IPS-18a (cell line): ENCODE results near the gene OTUD3.
"Not testable (repeated sequence)": the region's sequence is repeated elsewhere in the genome, so short reads cannot be mapped to it uniquely, and the experiment has no call there.

Experiments used
- H3K27ac ChIP-seq: one replicate; pipeline ENCODE4 v1.5.1; 2013; ENCODE audit warnings: low read length
- H3K27me3 ChIP-seq: one replicate; pipeline ENCODE4 v1.6.1; 2013; ENCODE audit warnings: mild to moderate bottlenecking, low read length; ENCODE audit not compliant: control insufficient read depth, insufficient read depth
- H3K36me3 ChIP-seq: one replicate; pipeline ENCODE4 v1.6.1; 2013; ENCODE audit warnings: low read depth, low read length; ENCODE audit not compliant: control insufficient read depth
- H3K4me1 ChIP-seq: one replicate; pipeline ENCODE4 v1.6.1; 2013; ENCODE audit warnings: low read depth, low read length; ENCODE audit not compliant: control insufficient read depth
- H3K4me3 ChIP-seq: one replicate; pipeline ENCODE4 v1.5.1; 2013; ENCODE audit warnings: low read length
- H3K9ac ChIP-seq: one replicate; pipeline ENCODE4 v1.6.1; 2013; ENCODE audit warnings: mild to moderate bottlenecking, low read length, moderate library complexity
- H3K9me3 ChIP-seq: one replicate; pipeline ENCODE4 v1.6.1; 2013; ENCODE audit warnings: low read depth, low read length; ENCODE audit not compliant: control insufficient read depth

The OTUD3 gene

DNA sequence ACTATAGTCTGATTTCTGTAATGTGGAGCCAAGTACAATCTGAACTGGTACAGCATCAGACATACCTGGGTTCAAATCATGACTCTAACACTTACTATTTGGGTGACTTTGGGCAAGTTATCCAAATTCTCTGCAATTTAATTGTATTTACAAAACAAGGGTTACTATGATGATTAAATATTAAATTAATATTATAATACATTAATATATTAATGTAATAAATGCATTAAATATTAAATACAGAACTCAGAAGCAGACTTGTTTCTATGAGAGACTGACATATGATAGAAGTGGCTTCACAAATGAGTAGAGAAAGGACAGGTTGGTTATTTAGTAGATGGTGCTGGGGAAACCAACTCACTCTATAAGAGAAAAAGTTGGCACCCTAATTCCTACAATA is 27.3 kb upstream of the OTUD3 start:
- Histone ChIP-seq H3K36me3 (no peaks in the 10 kb centered on the region), H3K4me1 (no peaks in the 10 kb centered on the region), H3K9ac (no peak overlapping the region), H3K9me3 (no peaks in the 10 kb centered on the region), H3K27ac (no peak overlapping the region), H3K4me3 (no peak overlapping the region), H3K27me3 (no peaks in the 10 kb centered on the region)

DNA sequence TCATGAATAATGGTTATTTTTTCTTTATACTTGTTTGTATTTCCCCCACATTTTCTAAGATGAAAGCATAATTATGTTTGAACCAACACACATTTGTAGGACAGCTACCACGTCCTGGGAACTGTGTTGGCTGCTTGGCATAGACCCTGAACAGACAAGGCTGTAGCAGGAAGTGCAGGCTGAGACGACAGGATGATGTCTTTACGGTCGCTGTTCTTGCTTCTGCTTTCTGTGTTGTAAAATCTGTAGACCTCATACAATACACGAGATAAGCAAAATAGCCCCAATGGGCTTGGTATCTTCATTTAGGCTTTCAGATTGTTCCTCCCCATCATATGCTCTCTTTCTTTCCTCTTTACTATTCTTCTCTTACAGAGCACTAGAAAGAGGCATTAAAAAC is 23.3 kb upstream of the OTUD3 start:
- no peaks in the 10 kb centered on the region for H3K27me3 ChIP-seq
- no peak overlapping the region for H3K9ac ChIP-seq
- H3K4me3 ChIP-seq = no peak overlapping the region
- H3K4me1 ChIP-seq = no peaks in the 10 kb centered on the region
- no peaks in the 10 kb centered on the region for H3K9me3 ChIP-seq
- H3K27ac ChIP-seq = no peak overlapping the region
- no peaks in the 10 kb centered on the region for H3K36me3 ChIP-seq

- Histone ChIP-seq H3K9me3 (no peaks in the 10 kb centered on the region), H3K4me3 (no peak overlapping the region), H3K27ac (no peak overlapping the region), H3K9ac (no peak overlapping the region), H3K4me1 (no peaks in the 10 kb centered on the region), H3K36me3 (no peaks in the 10 kb centered on the region), H3K27me3 (no peaks in the 10 kb centered on the region)
These were observed 22.3 kb upstream of the OTUD3 start for GRCh38 chr1:19859876-19860275.

DNA sequence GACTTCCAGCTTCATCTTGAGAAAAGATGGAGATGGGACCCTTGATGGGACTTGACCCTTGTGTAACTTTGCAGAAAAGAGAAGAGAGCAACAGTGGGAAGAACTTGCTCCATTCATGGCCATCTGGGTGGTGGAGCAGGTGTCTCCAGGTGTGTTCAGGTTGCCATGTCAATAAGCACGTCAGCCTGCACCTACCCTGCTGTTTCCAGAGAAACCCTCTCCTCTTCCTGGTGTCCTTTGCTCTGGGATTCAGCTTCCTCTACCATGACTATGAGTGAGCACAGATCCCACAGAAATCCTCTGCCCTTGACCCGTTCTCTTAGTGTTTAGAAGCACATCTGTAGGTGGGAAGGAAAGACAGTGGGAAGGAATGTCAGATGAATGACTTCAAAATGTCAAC is 21.8 kb upstream of the OTUD3 start:
- no peaks in the 10 kb centered on the region for H3K36me3 ChIP-seq
- H3K4me3 ChIP-seq = no peak overlapping the region
- H3K9ac ChIP-seq = no peak overlapping the region
- H3K4me1 ChIP-seq = no peaks in the 10 kb centered on the region
- no peak overlapping the region for H3K27ac ChIP-seq
- H3K27me3 ChIP-seq = no peaks in the 10 kb centered on the region
- no peaks in the 10 kb centered on the region for H3K9me3 ChIP-seq

DNA sequence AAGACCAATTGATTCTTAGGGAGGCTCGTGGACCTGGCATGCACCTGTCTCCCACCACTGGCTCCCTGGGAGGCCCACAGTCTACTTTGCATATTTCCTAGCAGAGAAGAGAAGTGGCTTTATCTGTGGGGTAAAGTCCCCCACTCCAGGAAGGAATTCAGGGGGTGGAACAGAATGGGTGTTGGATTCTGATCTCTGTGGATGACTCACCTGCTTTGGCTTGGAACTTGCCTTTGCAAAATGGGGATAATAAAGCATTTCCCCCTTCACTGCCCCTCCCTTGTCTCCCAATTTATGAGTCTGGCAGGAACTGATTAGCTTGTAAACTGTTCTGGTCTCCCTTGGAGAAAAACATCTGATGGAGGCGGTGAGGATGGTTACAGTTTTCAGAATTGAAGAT is 21.2 kb upstream of the OTUD3 start:
- Histone ChIP-seq H3K4me1 (no peaks in the 10 kb centered on the region), H3K9me3 (no peaks in the 10 kb centered on the region), H3K36me3 (no peaks in the 10 kb centered on the region), H3K4me3 (no peak overlapping the region), H3K27ac (no peak overlapping the region), H3K27me3 (no peaks in the 10 kb centered on the region), H3K9ac (no peak overlapping the region)

GRCh38 chr1:19861842-19862530 is 20.2 kb upstream of the OTUD3 start:
- Histone ChIP-seq H3K27me3 (no peaks in the 10 kb centered on the region), H3K4me1 (no peaks in the 10 kb centered on the region), H3K9me3 (no peaks in the 10 kb centered on the region), H3K4me3 (no peak overlapping the region), H3K9ac (no peak overlapping the region), H3K36me3 (no peaks in the 10 kb centered on the region), H3K27ac (no peak overlapping the region)

- H3K27me3 ChIP-seq = no peaks in the 10 kb centered on the region
- no peak overlapping the region for H3K4me3 ChIP-seq
- H3K4me1 ChIP-seq = no peaks in the 10 kb centered on the region
- H3K27ac ChIP-seq = no peak overlapping the region
- H3K9ac ChIP-seq = no peak overlapping the region
- no peaks in the 10 kb centered on the region for H3K36me3 ChIP-seq
- no peaks in the 10 kb centered on the region for H3K9me3 ChIP-seq
These were observed 19.3 kb upstream of the OTUD3 start for GRCh38 chr1:19862944-19863343.

DNA sequence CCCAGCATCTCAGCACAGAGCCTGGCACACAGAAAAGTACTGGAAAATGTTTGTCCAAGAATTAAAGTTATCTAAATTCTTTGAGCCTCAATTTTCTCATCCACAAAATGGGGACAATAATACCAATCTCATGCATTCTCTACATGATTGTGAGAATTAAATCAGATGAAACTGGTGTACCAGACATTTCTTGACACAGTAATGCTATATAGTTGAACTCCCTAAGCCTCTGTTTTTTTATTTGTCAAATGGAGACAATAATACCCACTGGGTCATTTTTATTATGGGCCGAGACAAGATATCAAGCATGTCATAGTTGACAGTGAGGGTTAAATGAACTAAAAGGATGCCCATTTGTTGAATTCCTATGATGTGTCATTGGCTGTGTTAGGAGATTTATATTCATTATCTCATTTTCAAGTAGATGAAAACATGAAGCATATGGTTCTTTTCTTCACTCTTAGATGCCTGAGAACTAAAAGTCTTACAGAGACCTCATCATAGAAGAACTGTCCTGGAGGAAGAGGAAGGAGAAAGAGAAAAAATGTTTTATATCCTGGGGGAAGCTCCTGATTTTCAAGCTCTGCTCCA is 17.5 kb upstream of the OTUD3 start:
- Histone ChIP-seq H3K4me1 (no peaks in the 10 kb centered on the region), H3K27ac (no peak overlapping the region), H3K4me3 (no peak overlapping the region), H3K9ac (no peak overlapping the region), H3K36me3 (no peaks in the 10 kb centered on the region), H3K9me3 (no peaks in the 10 kb centered on the region), H3K27me3 (no peaks in the 10 kb centered on the region)

- Histone ChIP-seq H3K4me3 (no peak overlapping the region), H3K27me3 (no peaks in the 10 kb centered on the region), H3K9ac (no peak overlapping the region), H3K9me3 (no peaks in the 10 kb centered on the region), H3K4me1 (no peaks in the 10 kb centered on the region), H3K36me3 (no peaks in the 10 kb centered on the region), H3K27ac (no peak overlapping the region)
These were observed 16.2 kb upstream of the OTUD3 start for GRCh38 chr1:19866029-19866428.

GRCh38 chr1:19866758-19867157 is 15.4 kb upstream of the OTUD3 start:
- H3K4me3 ChIP-seq = no peak overlapping the region
- H3K4me1 ChIP-seq = no peaks in the 10 kb centered on the region
- no peak overlapping the region for H3K9ac ChIP-seq
- no peaks in the 10 kb centered on the region for H3K27me3 ChIP-seq
- H3K36me3 ChIP-seq = no peaks in the 10 kb centered on the region
- no peak overlapping the region for H3K27ac ChIP-seq
- H3K9me3 ChIP-seq = no peaks in the 10 kb centered on the region

DNA sequence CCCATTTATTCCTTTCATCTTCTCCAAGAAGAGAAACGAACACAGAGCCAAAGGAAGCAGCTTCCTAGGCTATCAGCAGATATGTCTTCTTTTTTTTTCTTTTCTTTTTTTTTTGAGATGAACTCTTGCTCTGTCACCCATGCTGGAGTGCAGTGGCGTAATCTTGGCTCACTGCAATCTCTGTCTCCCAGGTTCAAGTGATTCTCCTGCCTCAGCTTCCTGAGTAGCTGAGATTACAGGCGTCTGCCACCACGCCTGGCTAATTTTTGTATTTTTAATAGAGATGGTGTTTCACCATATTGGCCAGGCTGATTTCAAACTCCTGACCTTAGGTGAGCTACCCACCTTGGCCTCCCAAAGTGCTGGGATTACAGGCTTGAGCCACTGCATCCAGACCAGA is 13.6 kb upstream of the OTUD3 start:
- H3K9me3 ChIP-seq, H3K27ac ChIP-seq, H3K36me3 ChIP-seq, H3K4me1 ChIP-seq, H3K9ac ChIP-seq, H3K27me3 ChIP-seq, H3K4me3 ChIP-seq: not testable (repeated sequence)

DNA sequence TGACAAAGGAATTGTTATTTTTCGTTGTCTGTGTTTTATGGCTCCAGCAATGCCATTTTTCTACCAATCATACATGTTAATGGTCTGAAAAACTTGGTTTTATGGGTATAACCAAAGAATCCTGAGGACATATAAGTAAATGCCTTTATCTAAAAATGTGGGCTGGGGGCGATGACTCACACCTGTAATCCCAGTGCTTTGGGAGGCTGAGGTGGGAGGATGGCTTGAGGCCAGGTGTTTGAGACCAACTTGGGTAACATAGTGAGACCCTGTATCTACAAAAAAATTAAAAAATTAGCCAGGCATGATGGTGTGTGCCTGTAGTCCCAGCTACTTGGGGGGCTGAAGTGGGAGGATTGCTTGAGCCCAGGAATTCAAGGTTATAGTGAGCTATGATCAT is 12.7 kb upstream of the OTUD3 start:
- H3K27me3 ChIP-seq, H3K27ac ChIP-seq, H3K9me3 ChIP-seq, H3K9ac ChIP-seq, H3K4me1 ChIP-seq, H3K36me3 ChIP-seq, H3K4me3 ChIP-seq: not testable (repeated sequence)
